ENCODE measurements around the gene FAM118A. TPM values are rescaled to one million over a fixed set of nuclear protein-coding genes. Genes with fewer than 3 reads are reported as not detected.

Gene FAM118A
- total and polyA plus RNA-seq, 2 of the 8 experiments (the other 6 are each of a cell fraction or from before 2014, with no cell fraction given) = 8.5 to 18.6 TPM

- H3K4me1 ChIP-seq (replicated peaks in 1 of 4; ENCODE audit: control insufficient read depth in 3 of 4, insufficient read depth in 4 of 4, low read length in 3 of 4) = peaks cover 0 to 10% (median 1%) of the 10 kb centered on the region in 4 experiments; a peak in 2 of 7 replicates
- no peak overlapping the region for H2BK15ac ChIP-seq (ENCODE audit: low read length)
- H2BK120ac ChIP-seq (replicated peaks; ENCODE audit: low read depth, low read length) = no peak overlapping the region
- H3K79me1 ChIP-seq (ENCODE audit: low read depth, low read length) = no peaks in the 10 kb centered on the region
- no peak overlapping the region for H3K23ac ChIP-seq (ENCODE audit: insufficient read length)
- H4K20me1 ChIP-seq (replicated peaks in 1 of 2; ENCODE audit: control insufficient read depth in 1 of 2, insufficient read depth in 2 of 2, low read length in 2 of 2) = no peaks in the 10 kb centered on the region
- no peaks in the 10 kb centered on the region for H3K9me3 ChIP-seq (ENCODE audit: insufficient read depth in 2 of 2, low read depth in 1 of 2, low read length in 1 of 2)
- no peak overlapping the region for H4K5ac ChIP-seq (ENCODE audit: insufficient read length, low read depth, low read length)
- H4K8ac ChIP-seq (ENCODE audit: extremely low read depth, insufficient read depth, low read length) = no peak overlapping the region
- TF ChIP-seq CHD1 (IDR thresholded peaks at IDR 0.05; ENCODE audit: low read depth, low read length) (no peak), SIN3A (conservative IDR thresholded peaks at IDR 0.05 in 1 of 2, IDR thresholded peaks at IDR 0.05 in 1 of 2; ENCODE audit: low read depth in 1 of 2, low read length in 2 of 2) (no peak), SRF (IDR thresholded peaks at IDR 0.05; ENCODE audit: low read depth, low read length) (no peak)
- H3K18ac ChIP-seq (ENCODE audit: extremely low read depth, low read length) = no peak overlapping the region
- H3K9ac ChIP-seq (replicated peaks in 1 of 4; ENCODE audit: extremely low read depth in 1 of 4, low read depth in 3 of 4, low read length in 3 of 4) = no peak overlapping the region
- no peaks in the 10 kb centered on the region for H3K23me2 ChIP-seq (ENCODE audit: low read depth, low read length)
- H2BK5ac ChIP-seq (ENCODE audit: low read depth, low read length) = no peak overlapping the region
- POLR2A ChIA-PET (ENCODE audit: partially characterized antibody) = interaction anchor here (0.6 to 1.4 kb wide), 2 partner anchors 130 to 211 kb away, joined by 3 to 4 read pairs; no protein-coding TSS in a partner anchor
- H2AK5ac ChIP-seq (ENCODE audit: low read depth, low read length) = no peak overlapping the region
- 94% methylated on average over 7 of the region's 7 CpGs; no CpG with 5 or more reads in 1 of the 2 experiments for WGBS, 2 experiments (ENCODE audit: extremely low coverage in 1 of 2, insufficient coverage in 1 of 2, insufficient read length in 1 of 2, insufficient replicate concordance in 2 of 2, low coverage in 1 of 2, low lambda C conversion rate in 2 of 2, missing lambda C conversion rate in 1 of 2)
- no peak overlapping the region for H4K91ac ChIP-seq (replicated peaks; ENCODE audit: insufficient read length, low read length)
- FAIRE-seq = no peak
- H2AFZ ChIP-seq (ENCODE audit: low read length) = no peak overlapping the region
- H3K36me3 ChIP-seq (ENCODE audit: control insufficient read depth in 2 of 4, insufficient read depth in 4 of 4, low read length in 3 of 4) = no peaks in the 10 kb centered on the region
- H3K56ac ChIP-seq (replicated peaks; ENCODE audit: insufficient read length, low read depth, low read length) = no peak overlapping the region
- H2BK12ac ChIP-seq (ENCODE audit: low read depth, low read length) = no peak overlapping the region
- H2BK20ac ChIP-seq (ENCODE audit: low read length) = no peak overlapping the region
- no peak for DNase-seq (ENCODE audit: low read depth in 1 of 2, low spot score in 2 of 2)
- H3K79me2 ChIP-seq (ENCODE audit: control insufficient read depth in 1 of 2, insufficient read depth in 2 of 2, low read length in 2 of 2) = no peaks in the 10 kb centered on the region
- CTCF ChIA-PET (ENCODE audit: partially characterized antibody) = interaction anchor here (2.1 kb wide), 1 partner anchor 17 kb away, joined by 5 read pairs; no protein-coding TSS in a partner anchor
- H3K27me3 ChIP-seq (replicated peaks in 1 of 4; ENCODE audit: control insufficient read depth in 3 of 4, extremely low read depth in 1 of 4, insufficient read depth in 3 of 4, low read length in 3 of 4) = no peaks in the 10 kb centered on the region
- H3K4ac ChIP-seq (replicated peaks; ENCODE audit: insufficient read length, low read depth, low read length) = no peak overlapping the region
- no peak overlapping the region for H3K27ac ChIP-seq (ENCODE audit: low read depth, low read length)
- no peak overlapping the region for H3K4me2 ChIP-seq (ENCODE audit: insufficient read depth in 1 of 2, low read depth in 2 of 2, low read length in 2 of 2)
- no peak overlapping the region for H3K4me3 ChIP-seq (ENCODE audit: extremely low read depth in 1 of 4, insufficient read depth in 2 of 4, low read depth in 3 of 4, low read length in 4 of 4)
- H3K14ac ChIP-seq (ENCODE audit: insufficient read length) = no peak overlapping the region
Observed at GRCh38 chr22:45303181-45303580, 6.6 kb upstream of the FAM118A start.
